ENCODE data around the gene KLHDC10. TPM values are rescaled to one million over a fixed set of nuclear protein-coding genes. Genes with fewer than 3 reads are reported as not detected.
A peak's percentile ranks its signal among the peaks of the same experiment; 100 is the strongest.

The KLHDC10 gene
- total and polyA plus RNA-seq, 2 donors (not counting 3 experiments of a cell fraction or from before 2014, with no cell fraction given): 14.9 to 31.3 TPM

- peak; percentile 68 for DNase-seq (ENCODE audit: low read depth, low spot score)
- TF ChIP-seq FOS (IDR thresholded peaks at IDR 0.05; ENCODE audit: borderline replicate concordance, insufficient read depth, low read length): no peak
- no peak for TF ChIP-seq JUN (IDR thresholded peaks at IDR 0.05; ENCODE audit: borderline replicate concordance, insufficient read depth, insufficient read length, low read depth)
- no peak for TF ChIP-seq GATA2 (IDR thresholded peaks at IDR 0.05; ENCODE audit: insufficient read depth, insufficient read length, low read depth, low read length)
- no peak for TF ChIP-seq EZH2 (IDR thresholded peaks at IDR 0.05; ENCODE audit: borderline replicate concordance, low read depth, low read length, severe bottlenecking)
- TF ChIP-seq POLR2AphosphoS5 (IDR thresholded peaks at IDR 0.05; ENCODE audit: insufficient read depth, low read depth, low read length): no peak
- TF ChIP-seq MAX (IDR thresholded peaks at IDR 0.05; ENCODE audit: insufficient read depth, insufficient read length): no peak
- TF ChIP-seq MYC (IDR thresholded peaks at IDR 0.05; ENCODE audit: low read depth, low read length): no peak
- no peak for TF ChIP-seq CTCF (IDR thresholded peaks at IDR 0.05; ENCODE audit: extremely low read depth in 1 of 2, insufficient read depth in 1 of 2, low read depth in 1 of 2, low read length in 2 of 2)
- no peak for TF ChIP-seq POLR2A (IDR thresholded peaks at IDR 0.05; ENCODE audit: low read depth, low read length)
- peak; percentile 68 for FAIRE-seq
Measured at GRCh38 chr7:130148561-130148960, 78.2 kb downstream of the KLHDC10 start.

More at GRCh38 chr7:130148561-130148960, 78.2 kb downstream of the KLHDC10 start:
- no peaks in the 10 kb centered on the region for H3K9me3 ChIP-seq (replicated peaks; ENCODE audit: control insufficient read depth, insufficient read depth, low read length)
- no peaks in the 10 kb centered on the region for H3K36me3 ChIP-seq (ENCODE audit: control insufficient read depth in 2 of 2, extremely low read depth in 1 of 2, insufficient read depth in 2 of 2, low read length in 2 of 2)
- H2AFZ ChIP-seq (ENCODE audit: low read depth, low read length): no peak overlapping the region
- H3K9me1 ChIP-seq (replicated peaks; ENCODE audit: control insufficient read depth, extremely low read depth, insufficient read depth, low read length): no peaks in the 10 kb centered on the region
- H3K27me3 ChIP-seq (ENCODE audit: control insufficient read depth in 2 of 2, insufficient read depth in 2 of 2, low read length in 2 of 2): no peaks in the 10 kb centered on the region
- no TSS peak for BruUV-seq (replicated peaks)
- no peaks in the 10 kb centered on the region for H4K20me1 ChIP-seq (replicated peaks; ENCODE audit: control insufficient read depth, extremely low read depth, insufficient read depth, low read length)
- CTCF ChIA-PET: interaction anchor here (1.3 to 1.9 kb wide), 2 partner anchors 11 to 16 kb away, joined by 3 to 5 read pairs; no protein-coding TSS in a partner anchor
- dilution Hi-C loops (cut with MboI; ENCODE audit: extremely low pct_ligation_motif_present, low sequenced_read_pairs) (no loop called here), intact Hi-C loops (cut with micrococcal nuclease) (no loop called here)
- POLR2A ChIA-PET: no interaction called here
- H3K27ac ChIP-seq (ENCODE audit: insufficient read depth, low read depth, low read length): no peak overlapping the region
- H3K79me2 ChIP-seq (ENCODE audit: control insufficient read depth, insufficient read depth, low read length): no peaks in the 10 kb centered on the region
- no peak overlapping the region for H3K4me2 ChIP-seq (ENCODE audit: insufficient read depth, low read length)
- peaks cover 2% of the 10 kb centered on the region for H3K4me1 ChIP-seq (ENCODE audit: control insufficient read depth, extremely low read depth, insufficient read depth, low read length)
- no peak overlapping the region for H3K9ac ChIP-seq (replicated peaks; ENCODE audit: extremely low read depth, insufficient read depth, low read length)
- H3K4me3 ChIP-seq (replicated peaks in 1 of 3; ENCODE audit: insufficient read depth in 1 of 3, low read depth in 1 of 3, low read length in 3 of 3): no peak overlapping the region

All from endothelial cell of umbilical vein (primary cell).